GM13976 (cell line): Measurements from ENCODE around the gene KIAA0232.

Experiments used
- DNase-seq: peaks from one replicate; pipeline ENCODE4 v3.0.0; 2012; ENCODE audit warnings: low spot score
- CTCF ChIP-seq: IDR thresholded peaks from 2 replicates; pipeline ENCODE4 v1.5.1; 2012; ENCODE audit warnings: borderline replicate concordance, mild to moderate bottlenecking; ENCODE audit not compliant: insufficient read depth; ENCODE audit errors: extremely low read depth, missing control alignments, control extremely low read depth
- in situ Hi-C: fragments of 300-500 bp; cut with MboI; formaldehyde crosslinking; loops from one replicate; pipeline ENCODE4 v1.12.0; 2022; ENCODE audit warnings: low sequenced_read_pairs, mixed read lengths, inconsistent platforms; ENCODE audit not compliant: unreplicated experiment

KIAA0232 gene

GRCh38 chr4:6808259-6808658 is 25.7 kb downstream of the KIAA0232 start:
- no peak for TF ChIP-seq CTCF
- in situ Hi-C loops: no loop called here

GRCh38 chr4:6811165-6811564 is 28.6 kb downstream of the KIAA0232 start:
- DNase-seq: no peak
- in situ Hi-C loops: no loop called here
- TF ChIP-seq CTCF: no peak

More at GRCh38 chr4:6808259-6808658, 25.7 kb downstream of the KIAA0232 start:
- no peak for DNase-seq

GRCh38 chr4:6812766-6813165 is 30.2 kb downstream of the KIAA0232 start:
- no peak for TF ChIP-seq CTCF
- DNase-seq: no peak
- in situ Hi-C loops: no loop called here

GRCh38 chr4:6813725-6814124 is 31.2 kb downstream of the KIAA0232 start:
- in situ Hi-C loops: no loop called here
- DNase-seq: no peak
- TF ChIP-seq CTCF: no peak

- no peak for DNase-seq
- no peak for TF ChIP-seq CTCF
- in situ Hi-C loops: no loop called here
These were observed 32.7 kb downstream of the KIAA0232 start for GRCh38 chr4:6815029-6815836.

GRCh38 chr4:6819295-6819694 is 36.8 kb downstream of the KIAA0232 start:
- no peak for TF ChIP-seq CTCF
- no peak for DNase-seq
- in situ Hi-C loops: no loop called here
